ENCODE measurements around the gene RFTN1. TPM values are rescaled to one million over a fixed set of nuclear protein-coding genes. Genes with fewer than 3 reads are reported as not detected.

The RFTN1 gene, protein sequence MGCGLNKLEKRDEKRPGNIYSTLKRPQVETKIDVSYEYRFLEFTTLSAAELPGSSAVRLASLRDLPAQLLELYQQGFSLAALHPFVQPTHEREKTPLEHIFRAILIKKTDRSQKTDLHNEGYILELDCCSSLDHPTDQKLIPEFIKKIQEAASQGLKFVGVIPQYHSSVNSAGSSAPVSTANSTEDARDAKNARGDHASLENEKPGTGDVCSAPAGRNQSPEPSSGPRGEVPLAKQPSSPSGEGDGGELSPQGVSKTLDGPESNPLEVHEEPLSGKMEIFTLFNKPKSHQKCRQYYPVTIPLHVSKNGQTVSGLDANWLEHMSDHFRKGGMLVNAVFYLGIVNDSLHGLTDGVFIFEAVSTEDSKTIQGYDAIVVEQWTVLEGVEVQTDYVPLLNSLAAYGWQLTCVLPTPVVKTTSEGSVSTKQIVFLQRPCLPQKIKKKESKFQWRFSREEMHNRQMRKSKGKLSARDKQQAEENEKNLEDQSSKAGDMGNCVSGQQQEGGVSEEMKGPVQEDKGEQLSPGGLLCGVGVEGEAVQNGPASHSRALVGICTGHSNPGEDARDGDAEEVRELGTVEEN
- 53.3 to 54.9 TPM (median 53.4 TPM) in 3 replicates for total RNA-seq
- long read RNA-seq, transcript RFTN1-201 (10 exons, 2,982 nt): major isoform, 48 of 81 reads
- long read RNA-seq, partial matches to known transcripts: 4 of 81 reads
- long read RNA-seq, other reads (novel, unspliced or antisense): 29 of 81 reads

DNA sequence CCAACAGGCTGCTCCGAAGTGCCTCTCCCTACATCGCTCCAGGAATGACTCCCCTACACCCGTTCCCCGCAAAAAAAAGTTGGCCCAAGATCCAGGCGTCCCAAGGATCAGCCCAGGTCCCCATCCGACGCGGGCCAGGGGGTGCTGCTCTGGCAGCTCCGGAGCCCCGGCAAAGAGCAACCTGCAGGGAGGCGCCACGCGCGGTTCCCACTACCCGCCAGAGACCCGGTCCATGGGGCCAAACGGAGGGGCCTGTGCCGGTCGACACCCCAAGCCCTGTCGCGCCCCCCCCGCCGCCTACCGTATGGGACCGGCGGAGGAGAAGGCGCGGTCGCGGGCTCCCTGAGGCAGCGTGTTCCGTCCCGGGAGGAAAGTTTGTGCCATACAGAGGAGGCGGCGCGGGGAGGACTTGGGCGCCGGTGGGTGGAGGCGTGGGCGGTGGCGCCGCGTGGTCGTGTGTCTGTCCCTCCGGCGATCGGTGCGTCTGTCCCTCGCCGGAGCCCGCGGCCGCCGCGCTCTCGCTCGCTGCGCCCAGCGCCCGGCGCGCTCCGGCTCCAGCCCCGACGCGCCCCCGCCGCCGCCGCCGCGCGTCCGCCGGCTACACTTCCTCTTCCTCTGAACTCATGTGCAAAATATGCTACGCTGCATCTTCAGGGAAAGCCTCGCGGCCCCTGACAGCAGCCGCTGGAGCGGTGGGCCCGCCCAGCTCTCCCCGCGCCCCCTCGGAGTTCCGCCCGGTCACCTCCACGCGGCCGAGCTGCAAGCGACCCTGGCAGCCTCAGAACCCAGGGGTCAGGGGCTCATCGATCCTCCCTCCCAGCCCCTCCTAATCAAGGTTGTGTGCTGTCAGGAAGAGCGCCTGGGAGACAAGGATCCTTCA is at the start of gene RFTN1:
Gene RFTN1, minus strand, starts transcription at position 559 of the 880 bp plus-strand sequence. CDS start 19,830 bp downstream, outside the sequence.
- no peaks in the 10 kb centered on the region for H3K9me3 Mint-ChIP-seq (ENCODE audit: low read depth)
- H3K27ac Mint-ChIP-seq (ENCODE audit: unreplicated experiment): peak within 1 kb of the TSS; percentile 79
- H3K4me3 Mint-ChIP-seq (ENCODE audit: unreplicated experiment): peak within 1 kb of the TSS; percentile 96
- H3K4me1 Mint-ChIP-seq (ENCODE audit: low read depth): peaks cover 53% of the 10 kb centered on the region
- TF ChIP-seq, protein P1, sequence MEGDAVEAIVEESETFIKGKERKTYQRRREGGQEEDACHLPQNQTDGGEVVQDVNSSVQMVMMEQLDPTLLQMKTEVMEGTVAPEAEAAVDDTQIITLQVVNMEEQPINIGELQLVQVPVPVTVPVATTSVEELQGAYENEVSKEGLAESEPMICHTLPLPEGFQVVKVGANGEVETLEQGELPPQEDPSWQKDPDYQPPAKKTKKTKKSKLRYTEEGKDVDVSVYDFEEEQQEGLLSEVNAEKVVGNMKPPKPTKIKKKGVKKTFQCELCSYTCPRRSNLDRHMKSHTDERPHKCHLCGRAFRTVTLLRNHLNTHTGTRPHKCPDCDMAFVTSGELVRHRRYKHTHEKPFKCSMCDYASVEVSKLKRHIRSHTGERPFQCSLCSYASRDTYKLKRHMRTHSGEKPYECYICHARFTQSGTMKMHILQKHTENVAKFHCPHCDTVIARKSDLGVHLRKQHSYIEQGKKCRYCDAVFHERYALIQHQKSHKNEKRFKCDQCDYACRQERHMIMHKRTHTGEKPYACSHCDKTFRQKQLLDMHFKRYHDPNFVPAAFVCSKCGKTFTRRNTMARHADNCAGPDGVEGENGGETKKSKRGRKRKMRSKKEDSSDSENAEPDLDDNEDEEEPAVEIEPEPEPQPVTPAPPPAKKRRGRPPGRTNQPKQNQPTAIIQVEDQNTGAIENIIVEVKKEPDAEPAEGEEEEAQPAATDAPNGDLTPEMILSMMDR (IDR thresholded peaks at IDR 0.05): peak; percentile 39
- no peaks in the 10 kb centered on the region for H3K36me3 Mint-ChIP-seq (ENCODE audit: low read depth)
- no peaks in the 10 kb centered on the region for H3K27me3 Mint-ChIP-seq (ENCODE audit: low read depth)
- DNase-seq (ENCODE audit: low spot score): no peak

DNA sequence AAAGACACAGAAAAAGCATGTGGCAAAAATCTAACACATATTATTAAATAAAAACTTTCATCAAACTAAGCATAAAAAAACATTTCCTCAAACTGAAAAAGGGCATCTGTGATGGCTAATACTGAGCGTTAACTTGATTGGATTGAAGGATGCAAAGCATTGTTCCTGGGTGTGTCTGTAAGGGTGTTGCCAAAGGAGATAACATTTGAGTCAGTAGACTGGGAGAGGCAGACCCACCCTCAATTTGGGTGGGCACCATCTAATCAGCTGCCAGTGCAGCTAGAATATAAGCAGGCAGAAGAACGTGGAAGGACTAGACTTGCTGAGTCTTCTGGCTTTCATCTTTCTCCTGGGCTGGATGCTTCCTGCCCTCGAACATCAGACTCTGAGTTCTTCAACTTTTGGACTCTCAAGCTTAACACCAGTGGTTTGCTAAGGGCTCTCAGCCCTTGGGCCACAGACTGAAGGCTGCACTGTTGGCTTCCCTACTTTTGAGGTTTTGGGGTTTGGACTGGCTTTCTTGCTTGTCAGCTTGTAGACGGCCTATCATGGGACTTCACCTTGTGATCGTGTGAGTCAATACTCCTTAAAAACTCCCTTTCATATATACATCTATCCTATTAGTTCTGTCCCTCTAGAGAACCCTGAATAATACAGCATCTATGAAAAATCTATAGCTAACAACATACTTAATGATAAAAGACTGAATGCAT is 46.3 kb upstream of the RFTN1 start:
- Mint-ChIP-seq H3K27me3 (ENCODE audit: low read depth) (peaks cover 17% of the 10 kb centered on the region), H3K4me1 (ENCODE audit: low read depth) (no peaks in the 10 kb centered on the region), H3K36me3 (ENCODE audit: low read depth) (no peaks in the 10 kb centered on the region), H3K4me3 (ENCODE audit: unreplicated experiment) (no peak overlapping the region), H3K9me3 (ENCODE audit: low read depth) (peaks cover 4% of the 10 kb centered on the region), H3K27ac (ENCODE audit: unreplicated experiment) (no peak overlapping the region)
- DNase-seq (ENCODE audit: low spot score): no peak
- TF ChIP-seq, protein P1 (IDR thresholded peaks at IDR 0.05): no peak

DNA sequence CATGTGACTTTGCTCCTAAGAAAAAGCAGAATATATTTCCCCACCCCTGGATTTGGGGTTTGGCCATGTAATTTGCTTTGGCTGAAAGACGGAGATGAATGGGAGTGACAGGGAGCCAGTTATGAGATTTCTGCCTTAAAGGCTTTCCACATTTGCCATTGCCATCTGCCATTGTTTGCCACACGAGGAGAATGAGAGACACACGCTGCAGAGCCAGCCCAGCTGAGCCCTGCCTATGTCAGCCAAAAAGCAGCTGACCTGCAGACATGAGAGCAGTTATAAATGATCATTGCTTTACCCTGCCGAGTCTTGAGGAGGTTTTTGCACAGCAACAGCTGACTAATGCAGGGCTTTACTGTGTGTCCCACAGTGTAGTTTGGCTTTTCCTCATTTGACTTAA is 40.6 kb upstream of the RFTN1 start:
- Mint-ChIP-seq H3K27ac (ENCODE audit: unreplicated experiment) (no peak overlapping the region), H3K27me3 (ENCODE audit: low read depth) (peaks cover 10% of the 10 kb centered on the region), H3K4me3 (ENCODE audit: unreplicated experiment) (no peak overlapping the region), H3K9me3 (ENCODE audit: low read depth) (no peaks in the 10 kb centered on the region), H3K4me1 (ENCODE audit: low read depth) (peaks cover 13% of the 10 kb centered on the region), H3K36me3 (ENCODE audit: low read depth) (no peaks in the 10 kb centered on the region)
- no peak for DNase-seq (ENCODE audit: low spot score)
- TF ChIP-seq, protein P1 (IDR thresholded peaks at IDR 0.05): no peak

DNA sequence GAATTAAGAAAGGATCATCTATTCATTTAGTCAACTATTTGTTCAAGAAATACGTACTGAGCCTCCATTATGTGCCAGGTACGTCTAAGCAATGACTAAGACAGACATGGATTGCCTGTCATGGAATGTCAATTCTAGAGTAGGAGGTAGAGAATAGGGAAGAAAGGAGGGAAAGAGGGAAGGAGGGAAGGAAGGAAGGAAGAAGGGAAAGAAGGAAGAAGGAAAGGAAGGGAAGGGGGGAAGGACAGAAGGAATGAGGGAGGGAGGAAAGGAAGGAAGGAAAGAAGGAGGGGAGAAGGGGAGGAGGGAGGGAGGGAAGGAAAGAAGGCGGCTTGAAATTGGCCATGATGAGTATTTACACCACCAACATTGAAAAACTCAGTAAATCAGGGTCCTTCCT is 39.3 kb upstream of the RFTN1 start:
- no peak for DNase-seq (ENCODE audit: low spot score)
- Mint-ChIP-seq H3K27ac (ENCODE audit: unreplicated experiment) (no peak overlapping the region), H3K4me3 (ENCODE audit: unreplicated experiment) (no peak overlapping the region), H3K4me1 (ENCODE audit: low read depth) (peaks cover 15% of the 10 kb centered on the region), H3K9me3 (ENCODE audit: low read depth) (peaks cover 2% of the 10 kb centered on the region), H3K27me3 (ENCODE audit: low read depth) (peaks cover 5% of the 10 kb centered on the region), H3K36me3 (ENCODE audit: low read depth) (no peaks in the 10 kb centered on the region)
- TF ChIP-seq, protein P1 (IDR thresholded peaks at IDR 0.05): no peak
